ENCODE results near the gene NHSL2. TPM values are rescaled to one million over a fixed set of nuclear protein-coding genes. Genes with fewer than 3 reads are reported as not detected.

The NHSL2 gene
- polyA plus RNA-seq, 1 of the 3 experiments (the other 2 are of a cell fraction), result 0.61 TPM

- ChIA-PET POLR2A (interaction anchor here (1.0 kb wide), 1 partner anchor 80 kb away, joined by 4 read pairs; no protein-coding TSS in a partner anchor), CTCF (interaction anchor here (0.9 to 6.7 kb wide), 11 partner anchors 9 to 76 kb away, joined by 3 to 96 read pairs (median 7); no protein-coding TSS in a partner anchor)
- H4K20me1 ChIP-seq (ENCODE audit: insufficient read depth), result no peaks in the 10 kb centered on the region
- H3K27me3 ChIP-seq (ENCODE audit: insufficient read depth), result no peaks in the 10 kb centered on the region; the same call in 1 of the 2 replicates
- peak overlapping the region in 1 of 2 experiments; percentile 67; a peak in 2 of 4 replicates for H3K27ac ChIP-seq (ENCODE audit: low read depth in 2 of 2, low read length in 1 of 2)
- TF ChIP-seq TCF12 (IDR thresholded peaks at IDR 0.05), result no peak
- TF ChIP-seq RXRA (IDR thresholded peaks at IDR 0.05; ENCODE audit: borderline replicate concordance, low read depth), result no peak
- TF ChIP-seq EP300 (IDR thresholded peaks at IDR 0.05; ENCODE audit: borderline replicate concordance in 1 of 2, low read depth in 1 of 2, low read length in 1 of 2), result no peak
- TF ChIP-seq YY1 (IDR thresholded peaks at IDR 0.05; ENCODE audit: low read depth), result no peak
- no peak for TF ChIP-seq FOXJ3 (CRISPR knock-in tag; IDR thresholded peaks at IDR 0.05)
- TF ChIP-seq MEF2A (IDR thresholded peaks at IDR 0.05; ENCODE audit: borderline replicate concordance, low read depth), result no peak
- TF ChIP-seq FOXM1 (IDR thresholded peaks at IDR 0.05; ENCODE audit: low read depth), result no peak
- TF ChIP-seq, protein P1, sequence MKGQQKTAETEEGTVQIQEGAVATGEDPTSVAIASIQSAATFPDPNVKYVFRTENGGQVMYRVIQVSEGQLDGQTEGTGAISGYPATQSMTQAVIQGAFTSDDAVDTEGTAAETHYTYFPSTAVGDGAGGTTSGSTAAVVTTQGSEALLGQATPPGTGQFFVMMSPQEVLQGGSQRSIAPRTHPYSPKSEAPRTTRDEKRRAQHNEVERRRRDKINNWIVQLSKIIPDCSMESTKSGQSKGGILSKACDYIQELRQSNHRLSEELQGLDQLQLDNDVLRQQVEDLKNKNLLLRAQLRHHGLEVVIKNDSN (IDR thresholded peaks at IDR 0.05; ENCODE audit: borderline replicate concordance, low read depth), result no peak
- peaks cover 8 to 44% of the 10 kb centered on the region in 2 experiments; a peak in 3 of 4 replicates for H3K4me1 ChIP-seq (ENCODE audit: control insufficient read depth in 1 of 2, insufficient read depth in 2 of 2, low read depth in 1 of 2, low read length in 1 of 2)
- H3K9me3 ChIP-seq, result no peaks in the 10 kb centered on the region
- H3K4me2 ChIP-seq, result no peak overlapping the region
- no peaks in the 10 kb centered on the region for H3F3A ChIP-seq (replicated peaks; ENCODE audit: insufficient read depth)
- no peaks in the 10 kb centered on the region for H3K36me3 ChIP-seq (replicated peaks in 1 of 2; ENCODE audit: control insufficient read depth in 1 of 2, insufficient read depth in 2 of 2, low read length in 1 of 2)
- no peaks in the 10 kb centered on the region for H3K9me2 ChIP-seq
- H3K9ac ChIP-seq, result no peak overlapping the region
- no peak for DNase-seq
- no peaks in the 10 kb centered on the region for H3K79me2 ChIP-seq (ENCODE audit: insufficient read depth)
- no peak overlapping the region for H2AFZ ChIP-seq (ENCODE audit: low read depth)
- H3K4me3 ChIP-seq (ENCODE audit: low read depth in 2 of 2, low read length in 1 of 2), result no peak overlapping the region
- 60% methylated on average over 5 of the region's 5 CpGs for WGBS (ENCODE audit: low lambda C conversion rate)
Observed at GRCh38 chrX:72050011-72050410, 139.4 kb downstream of the NHSL2 start.

- 60% methylated on average over 2 of the region's 2 CpGs for WGBS (ENCODE audit: low lambda C conversion rate)
- H3K36me3 ChIP-seq (replicated peaks in 1 of 2; ENCODE audit: control insufficient read depth in 1 of 2, insufficient read depth in 2 of 2, low read length in 1 of 2), result no peaks in the 10 kb centered on the region
- H3F3A ChIP-seq (replicated peaks; ENCODE audit: insufficient read depth), result no peaks in the 10 kb centered on the region
- H3K9ac ChIP-seq, result no peak overlapping the region
- no peak overlapping the region for H3K4me2 ChIP-seq
- peaks cover 2 to 31% of the 10 kb centered on the region in 2 experiments; a peak in 2 of 4 replicates for H3K4me1 ChIP-seq (ENCODE audit: control insufficient read depth in 1 of 2, insufficient read depth in 2 of 2, low read depth in 1 of 2, low read length in 1 of 2)
- ChIA-PET POLR2A (no interaction called here), CTCF (interaction anchor here (1.0 kb wide), 1 partner anchor 16 kb away, joined by 3 read pairs; no protein-coding TSS in a partner anchor)
- no peak overlapping the region for H2AFZ ChIP-seq (ENCODE audit: low read depth)
- H3K4me3 ChIP-seq (ENCODE audit: low read depth in 2 of 2, low read length in 1 of 2), result no peak overlapping the region
- no peak overlapping the region for H3K27ac ChIP-seq (ENCODE audit: low read depth in 2 of 2, low read length in 1 of 2)
- no peaks in the 10 kb centered on the region for H4K20me1 ChIP-seq (ENCODE audit: insufficient read depth)
- no peaks in the 10 kb centered on the region for H3K9me3 ChIP-seq
- no peaks in the 10 kb centered on the region; the same call in 1 of the 2 replicates for H3K27me3 ChIP-seq (ENCODE audit: insufficient read depth)
- TF ChIP-seq, protein P2, sequence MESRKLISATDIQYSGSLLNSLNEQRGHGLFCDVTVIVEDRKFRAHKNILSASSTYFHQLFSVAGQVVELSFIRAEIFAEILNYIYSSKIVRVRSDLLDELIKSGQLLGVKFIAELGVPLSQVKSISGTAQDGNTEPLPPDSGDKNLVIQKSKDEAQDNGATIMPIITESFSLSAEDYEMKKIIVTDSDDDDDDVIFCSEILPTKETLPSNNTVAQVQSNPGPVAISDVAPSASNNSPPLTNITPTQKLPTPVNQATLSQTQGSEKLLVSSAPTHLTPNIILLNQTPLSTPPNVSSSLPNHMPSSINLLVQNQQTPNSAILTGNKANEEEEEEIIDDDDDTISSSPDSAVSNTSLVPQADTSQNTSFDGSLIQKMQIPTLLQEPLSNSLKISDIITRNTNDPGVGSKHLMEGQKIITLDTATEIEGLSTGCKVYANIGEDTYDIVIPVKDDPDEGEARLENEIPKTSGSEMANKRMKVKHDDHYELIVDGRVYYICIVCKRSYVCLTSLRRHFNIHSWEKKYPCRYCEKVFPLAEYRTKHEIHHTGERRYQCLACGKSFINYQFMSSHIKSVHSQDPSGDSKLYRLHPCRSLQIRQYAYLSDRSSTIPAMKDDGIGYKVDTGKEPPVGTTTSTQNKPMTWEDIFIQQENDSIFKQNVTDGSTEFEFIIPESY (IDR thresholded peaks at IDR 0.05; ENCODE audit: borderline replicate concordance, low read depth), result no peak
- TF ChIP-seq NFIC (IDR thresholded peaks at IDR 0.05; ENCODE audit: borderline replicate concordance) (no peak), MXI1 (IDR thresholded peaks at IDR 0.05; ENCODE audit: low read depth, low read length) (no peak), RXRA (IDR thresholded peaks at IDR 0.05; ENCODE audit: borderline replicate concordance, low read depth) (no peak), REST (IDR thresholded peaks at IDR 0.05; ENCODE audit: low read depth, low read length) (no peak), MEF2A (IDR thresholded peaks at IDR 0.05; ENCODE audit: borderline replicate concordance, low read depth) (no peak), NRF1 (IDR thresholded peaks at IDR 0.05; ENCODE audit: low read depth, low read length) (no peak), SIN3A (IDR thresholded peaks at IDR 0.05; ENCODE audit: borderline replicate concordance, low read depth, low read length) (no peak), YY1 (IDR thresholded peaks at IDR 0.05; ENCODE audit: low read depth) (no peak), ELF1 (IDR thresholded peaks at IDR 0.05) (no peak), TEAD4 (IDR thresholded peaks at IDR 0.05; ENCODE audit: borderline replicate concordance, insufficient read depth) (no peak), MAX (IDR thresholded peaks at IDR 0.05; ENCODE audit: low read depth) (no peak)
- TF ChIP-seq, protein P3, sequence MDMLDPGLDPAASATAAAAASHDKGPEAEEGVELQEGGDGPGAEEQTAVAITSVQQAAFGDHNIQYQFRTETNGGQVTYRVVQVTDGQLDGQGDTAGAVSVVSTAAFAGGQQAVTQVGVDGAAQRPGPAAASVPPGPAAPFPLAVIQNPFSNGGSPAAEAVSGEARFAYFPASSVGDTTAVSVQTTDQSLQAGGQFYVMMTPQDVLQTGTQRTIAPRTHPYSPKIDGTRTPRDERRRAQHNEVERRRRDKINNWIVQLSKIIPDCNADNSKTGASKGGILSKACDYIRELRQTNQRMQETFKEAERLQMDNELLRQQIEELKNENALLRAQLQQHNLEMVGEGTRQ (IDR thresholded peaks at IDR 0.05; ENCODE audit: borderline replicate concordance, low read depth, low read length), result no peak
- H3K79me2 ChIP-seq (ENCODE audit: insufficient read depth), result no peaks in the 10 kb centered on the region
- no peak for DNase-seq
- H3K9me2 ChIP-seq, result no peaks in the 10 kb centered on the region
Observed at GRCh38 chrX:72051589-72051988, 140.9 kb downstream of the NHSL2 start.
